SK-N-SH treated with all-trans-retinoic acid at 6 μM for 48 hours (cell line): ENCODE results near the gene FXYD2.

ENCODE experiments used
- ARNTL ChIP-seq: fragments of 450-650 bp; formaldehyde crosslinking; IDR thresholded peaks from 2 replicates; pipeline ENCODE4 v1.5.0; 2020; ENCODE audit warnings: low read depth, mild to moderate bottlenecking, moderate library complexity, borderline replicate concordance
- PATZ1 ChIP-seq: fragments of 250-450 bp; sonication (Bioruptor Pico); IDR thresholded peaks from 2 replicates; pipeline ENCODE4 v1.8.0; 2020; ENCODE audit warnings: mild to moderate bottlenecking, moderate library complexity, borderline replicate concordance
- ZNF70 ChIP-seq: fragments of 450-650 bp; formaldehyde crosslinking; IDR thresholded peaks from 2 replicates; pipeline ENCODE4 v1.5.0; 2020; ENCODE audit warnings: mild to moderate bottlenecking, moderate library complexity
- TF ChIP-seq, protein P1 (sequence below): fragments of 250-450 bp; sonication (Bioruptor Pico); IDR thresholded peaks from 2 replicates; pipeline ENCODE4 v1.5.1; 2020; ENCODE audit warnings: low read depth, mild to moderate bottlenecking, moderate library complexity

- TF ChIP-seq ARNTL (CRISPR knock-in tag) (no peak), PATZ1 (no peak), ZNF70 (CRISPR knock-in tag) (no peak)
- TF ChIP-seq, protein P1, sequence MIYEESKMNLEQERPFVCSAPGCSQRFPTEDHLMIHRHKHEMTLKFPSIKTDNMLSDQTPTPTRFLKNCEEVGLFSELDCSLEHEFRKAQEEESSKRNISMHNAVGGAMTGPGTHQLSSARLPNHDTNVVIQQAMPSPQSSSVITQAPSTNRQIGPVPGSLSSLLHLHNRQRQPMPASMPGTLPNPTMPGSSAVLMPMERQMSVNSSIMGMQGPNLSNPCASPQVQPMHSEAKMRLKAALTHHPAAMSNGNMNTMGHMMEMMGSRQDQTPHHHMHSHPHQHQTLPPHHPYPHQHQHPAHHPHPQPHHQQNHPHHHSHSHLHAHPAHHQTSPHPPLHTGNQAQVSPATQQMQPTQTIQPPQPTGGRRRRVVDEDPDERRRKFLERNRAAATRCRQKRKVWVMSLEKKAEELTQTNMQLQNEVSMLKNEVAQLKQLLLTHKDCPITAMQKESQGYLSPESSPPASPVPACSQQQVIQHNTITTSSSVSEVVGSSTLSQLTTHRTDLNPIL (CRISPR knock-in tag), result no peak
These were observed 52.2 kb downstream of the FXYD2 start for GRCh38 chr11:117772360-117772759.
